GM12891 (cell line): ENCODE results near the gene C1orf116.

Experiments
- DNase-seq: peaks from one replicate; pipeline ENCODE4 v3.0.0; 2011; ENCODE audit warnings: low spot score; ENCODE audit not compliant: insufficient read length
- FAIRE-seq: peaks from 2 replicates; lab custom pipeline; 2011; peaks lifted over from hg19 to GRCh38; lab: Jason Lieb, UNC
- PAX5 ChIP-seq: IDR thresholded peaks from 2 replicates; pipeline ENCODE4 v1.6.1; 2011; ENCODE audit warnings: low read length, moderate library complexity, mild to moderate bottlenecking; ENCODE audit not compliant: insufficient read depth, severe bottlenecking
- POLR2A ChIP-seq: IDR thresholded peaks from 2 replicates; pipeline ENCODE4 v1.6.1; 2011; ENCODE audit warnings: low read depth, low read length, control low read depth
- POLR2AphosphoS5 ChIP-seq: IDR thresholded peaks from 2 replicates; pipeline ENCODE4 v1.6.1; 2011; ENCODE audit warnings: low read depth, low read length, control low read depth
- POU2F2 ChIP-seq: IDR thresholded peaks from 2 replicates; pipeline ENCODE4 v1.6.1; 2011; ENCODE audit warnings: low read depth, mild to moderate bottlenecking, control low read depth, low read length, moderate library complexity
- SPI1 ChIP-seq: IDR thresholded peaks from 2 replicates; pipeline ENCODE4 v1.6.1; 2011; ENCODE audit warnings: low read depth, low read length, control low read depth
- TAF1 ChIP-seq: IDR thresholded peaks from 2 replicates; pipeline ENCODE4 v1.6.1; 2011; ENCODE audit warnings: low read depth, low read length, control low read depth

The C1orf116 gene

GRCh38 chr1:207034998-207035397, 2.4 kb upstream of the C1orf116 start:
- no peak for FAIRE-seq
- TF ChIP-seq POLR2A (no peak), POU2F2 (no peak), POLR2AphosphoS5 (no peak), TAF1 (no peak), PAX5 (no peak), SPI1 (no peak)
- DNase-seq: no peak

GRCh38 chr1:207034208-207034607, 1.7 kb upstream of the C1orf116 start:
- DNase-seq (no peak), FAIRE-seq (no peak)
- TF ChIP-seq POU2F2 (no peak), SPI1 (no peak), TAF1 (no peak), PAX5 (no peak), POLR2AphosphoS5 (no peak), POLR2A (no peak)

GRCh38 chr1:207033302-207033701, 746 bp upstream of the C1orf116 start:
- TF ChIP-seq PAX5: no peak
- no peak for TF ChIP-seq POLR2AphosphoS5
- no peak for TF ChIP-seq SPI1
- no peak for TF ChIP-seq TAF1
- TF ChIP-seq POLR2A: no peak
- no peak for TF ChIP-seq POU2F2
- DNase-seq (no peak), FAIRE-seq (no peak)

- TF ChIP-seq POLR2AphosphoS5 (no peak), POU2F2 (no peak), TAF1 (no peak), SPI1 (no peak), POLR2A (no peak), PAX5 (no peak)
- FAIRE-seq (no peak), DNase-seq (no peak)
Measured at GRCh38 chr1:207031632-207032264, 808 bp downstream of the C1orf116 start.

GRCh38 chr1:207031016-207031415, 1.5 kb downstream of the C1orf116 start:
- FAIRE-seq (no peak), DNase-seq (no peak)
- no peak for TF ChIP-seq POLR2AphosphoS5
- TF ChIP-seq SPI1: no peak
- no peak for TF ChIP-seq POU2F2
- no peak for TF ChIP-seq PAX5
- TF ChIP-seq POLR2A: no peak
- no peak for TF ChIP-seq TAF1

GRCh38 chr1:207030522-207031009, 2.0 kb downstream of the C1orf116 start:
- TF ChIP-seq PAX5 (no peak), POLR2A (no peak), SPI1 (no peak), TAF1 (no peak), POU2F2 (no peak), POLR2AphosphoS5 (no peak)
- no peak for DNase-seq
- no peak for FAIRE-seq

- TF ChIP-seq POU2F2: no peak
- no peak for TF ChIP-seq POLR2AphosphoS5
- no peak for TF ChIP-seq POLR2A
- no peak for TF ChIP-seq PAX5
- no peak for TF ChIP-seq SPI1
- no peak for TF ChIP-seq TAF1
- FAIRE-seq (no peak), DNase-seq (no peak)
Measured at GRCh38 chr1:207029701-207030521, 2.6 kb downstream of the C1orf116 start.

GRCh38 chr1:207028884-207029650, 3.5 kb downstream of the C1orf116 start:
- DNase-seq (no peak), FAIRE-seq (no peak)
- no peak for TF ChIP-seq POLR2AphosphoS5
- TF ChIP-seq POLR2A: no peak

GRCh38 chr1:207027921-207028320, 4.6 kb downstream of the C1orf116 start:
- TF ChIP-seq TAF1 (no peak), PAX5 (no peak), POLR2AphosphoS5 (no peak)
- DNase-seq (no peak), FAIRE-seq (no peak)

GRCh38 chr1:207027206-207027777, 5.3 kb downstream of the C1orf116 start:
- DNase-seq: no peak
- TF ChIP-seq SPI1 (no peak), POLR2A (no peak), POLR2AphosphoS5 (no peak), POU2F2 (no peak), PAX5 (no peak), TAF1 (no peak)

More at GRCh38 chr1:207027206-207027777, 5.3 kb downstream of the C1orf116 start:
- no peak for FAIRE-seq
